HFFc6 (cell line): ENCODE results near the gene GALNT18. TPM values are rescaled to one million over a fixed set of nuclear protein-coding genes. Genes with fewer than 3 reads are reported as not detected.

ENCODE experiments used
- DNase-seq: peaks from one replicate; pipeline ENCODE4 v3.0.0-alpha.2; 2018
- H3K27ac Mint-ChIP-seq: 2 replicates; pipeline ENCODE4 v1.8.0; 2020; ENCODE audit warnings: mild to moderate bottlenecking, mixed read lengths
- H3K27me3 Mint-ChIP-seq: 2 replicates; pipeline ENCODE4 v1.8.0; 2021; ENCODE audit warnings: mild to moderate bottlenecking, moderate library complexity, mixed read lengths; ENCODE audit not compliant: insufficient read depth
- H3K36me3 Mint-ChIP-seq: 2 replicates; pipeline ENCODE4 v1.8.0; 2021; ENCODE audit warnings: low read depth, mixed read lengths
- H3K4me1 Mint-ChIP-seq: 2 replicates; pipeline ENCODE4 v1.8.0; 2020; ENCODE audit warnings: low read depth, mixed read lengths
- H3K4me3 Mint-ChIP-seq: 2 replicates; pipeline ENCODE4 v1.8.0; 2020; ENCODE audit warnings: mild to moderate bottlenecking, moderate library complexity, mixed read lengths
- H3K9me3 Mint-ChIP-seq: 2 replicates; pipeline ENCODE4 v1.8.0; 2020; ENCODE audit warnings: mild to moderate bottlenecking, mixed read lengths
- CTCF ChIP-seq: fragments of 200-600 bp; sonication (generic); IDR thresholded peaks from 2 replicates; pipeline ENCODE4 v1.5.0; 2021; ENCODE audit warnings: antibody characterized with exemption, mild to moderate bottlenecking
- total RNA-seq, 6 experiments: library from RNA; stranded (reverse); fragmentation: NEBNext Ultra II Directional; extraction: Animal tissue kit (Norgen Biotek cat#: 25700); gene quantifications; 2 replicates in 1 of 6; 3 replicates in 5 of 6; pipeline ENCODE4 v1.2.3, GENCODE V29; 2021

The GALNT18 gene
- total RNA-seq, 6 experiments from 2014 or later: 2.7 to 13.7 (median 12.4) TPM

DNA sequence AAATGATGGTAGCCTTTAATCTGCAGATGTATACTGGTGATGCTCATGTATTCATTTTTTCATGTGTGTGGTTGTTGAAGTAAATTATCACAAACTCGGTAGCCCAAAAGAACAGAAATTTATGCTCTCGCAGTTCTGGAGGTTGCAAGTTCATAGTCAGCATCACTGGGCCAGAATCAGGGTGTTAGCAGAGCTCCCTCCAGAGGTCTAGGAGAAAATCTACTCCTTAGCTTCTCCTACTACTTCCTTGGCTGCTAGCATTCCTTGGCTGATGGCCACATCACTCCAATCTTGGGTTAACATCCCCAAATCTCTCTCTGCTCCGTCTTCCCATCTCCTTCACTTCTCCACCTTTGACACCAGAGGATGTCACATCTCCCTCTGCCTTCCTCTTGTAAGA is 45.3 kb upstream of the GALNT18 start:
- Mint-ChIP-seq H3K4me3 (no peak overlapping the region), H3K36me3 (peaks cover 5% of the 10 kb centered on the region; the same call in 1 of the 2 replicates), H3K4me1 (0 out of 2 replicates have a peak, but pooled peaks cover 7% of the 10 kb centered on the region), H3K27ac (no peak overlapping the region), H3K9me3 (peaks cover 5% of the 10 kb centered on the region), H3K27me3 (peaks cover 43% of the 10 kb centered on the region)
- TF ChIP-seq CTCF: 0 out of 2 replicates have a peak, but pooled peaks have one; percentile 23
- no peak for DNase-seq

DNA sequence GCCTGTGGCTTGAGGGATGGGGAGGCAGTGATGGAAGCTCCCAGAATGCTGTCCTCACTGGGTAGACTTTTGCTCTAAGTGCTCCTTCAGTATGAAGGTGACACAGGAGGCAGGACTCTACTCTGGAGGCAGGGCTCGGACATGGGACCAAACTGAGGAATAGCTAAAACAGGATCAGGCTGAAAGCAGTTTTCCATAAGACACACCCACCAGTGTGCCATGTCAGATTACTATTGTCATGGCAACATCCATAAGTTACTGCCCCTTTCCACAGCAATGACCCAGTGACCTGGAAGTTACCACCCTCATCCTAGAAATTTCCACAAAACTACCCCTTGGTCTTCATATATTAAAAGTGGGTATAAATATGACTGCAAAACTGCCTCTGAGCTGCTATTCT is 43.6 kb upstream of the GALNT18 start:
- peaks cover 5% of the 10 kb centered on the region for H3K9me3 Mint-ChIP-seq
- DNase-seq: no peak
- H3K36me3 Mint-ChIP-seq: peaks cover 5% of the 10 kb centered on the region; the same call in 1 of the 2 replicates
- 0 out of 2 replicates have a peak, but pooled peaks cover 7% of the 10 kb centered on the region for H3K4me1 Mint-ChIP-seq
- no peak overlapping the region for H3K4me3 Mint-ChIP-seq
- no peak overlapping the region for H3K27ac Mint-ChIP-seq
- peaks cover 50% of the 10 kb centered on the region for H3K27me3 Mint-ChIP-seq
- no peak for TF ChIP-seq CTCF

DNA sequence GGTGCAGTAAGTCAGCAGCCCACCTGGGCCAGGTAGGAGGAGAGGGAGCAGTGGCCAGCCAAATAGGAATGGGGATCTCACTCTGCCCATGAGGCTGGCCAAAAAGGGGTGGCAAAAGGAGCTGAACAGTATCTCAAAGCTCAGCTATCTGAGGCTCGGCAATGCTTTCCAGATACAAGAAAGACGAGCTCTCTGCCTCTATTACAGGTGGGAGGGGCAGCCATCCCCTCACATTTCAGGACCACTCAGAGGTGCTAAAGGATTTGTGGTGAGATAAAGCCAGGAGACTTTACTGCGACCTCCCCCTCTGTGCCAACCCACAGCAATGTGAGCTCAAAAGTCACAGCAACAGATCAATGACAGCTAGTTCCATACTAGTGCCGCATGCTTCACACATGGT is 42.1 kb upstream of the GALNT18 start:
- Mint-ChIP-seq H3K9me3 (peaks cover 5% of the 10 kb centered on the region), H3K4me1 (no peaks in the 10 kb centered on the region), H3K27ac (no peak overlapping the region), H3K4me3 (no peak overlapping the region), H3K27me3 (peaks cover 48% of the 10 kb centered on the region), H3K36me3 (peaks cover 5% of the 10 kb centered on the region; the same call in 1 of the 2 replicates)
- no peak for TF ChIP-seq CTCF
- no peak for DNase-seq

DNA sequence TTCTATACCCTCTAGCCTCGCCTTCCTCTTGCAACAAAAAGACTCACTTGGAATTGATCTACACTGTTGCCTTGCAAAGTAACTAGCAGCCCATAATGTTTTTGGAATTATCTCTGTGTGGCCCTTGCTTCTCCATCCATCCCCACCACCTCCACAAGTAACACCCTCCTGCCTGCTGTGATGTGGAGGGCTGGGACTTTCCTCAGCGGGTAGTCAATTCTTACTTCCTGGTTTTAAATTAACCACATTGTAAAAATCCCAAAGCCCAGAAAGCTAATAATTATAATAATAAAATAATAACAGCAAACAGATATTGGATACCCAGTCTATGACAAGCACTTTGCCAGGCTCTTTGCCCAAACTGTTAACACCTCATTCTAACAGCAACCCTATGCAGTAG is 40.8 kb upstream of the GALNT18 start:
- DNase-seq: no peak
- Mint-ChIP-seq H3K27ac (no peak overlapping the region), H3K9me3 (peaks cover 5% of the 10 kb centered on the region), H3K27me3 (peaks cover 48% of the 10 kb centered on the region), H3K4me1 (no peaks in the 10 kb centered on the region), H3K4me3 (no peak overlapping the region), H3K36me3 (peaks cover 5% of the 10 kb centered on the region; the same call in 1 of the 2 replicates)
- TF ChIP-seq CTCF: no peak

- TF ChIP-seq CTCF: no peak
- Mint-ChIP-seq H3K27ac (no peak overlapping the region), H3K36me3 (no peaks in the 10 kb centered on the region), H3K4me3 (no peak overlapping the region), H3K27me3 (peaks cover 44% of the 10 kb centered on the region), H3K9me3 (no peaks in the 10 kb centered on the region), H3K4me1 (no peaks in the 10 kb centered on the region)
- DNase-seq: no peak
These were observed 39.7 kb upstream of the GALNT18 start for GRCh38 chr11:11661326-11662040.
